Umbilical cord (tissue), 2 donors: ENCODE measurements around the gene JAZF1. TPM values are rescaled to one million over a fixed set of nuclear protein-coding genes. Genes with fewer than 3 reads are reported as not detected.
"Not testable (repeated sequence)": the region's sequence is repeated elsewhere in the genome, so short reads cannot be mapped to it uniquely, and the experiment has no call there.

Experiments
- DNase-seq: peaks from one replicate; pipeline ENCODE4 v3.0.0-alpha.2; 2015; ENCODE audit warnings: low spot score
- total RNA-seq: library from RNA; depleted of rRNA; stranded (reverse); fragments of >200 nt; gene quantifications from one replicate; pipeline ENCODE4 v1.2.3, GENCODE V29; 2014; ENCODE audit warnings: low replicate concordance; ENCODE audit not compliant: insufficient read depth

The JAZF1 gene
- total RNA-seq, 1 donor from 2014 or later, result 16.1 TPM

- no peak for DNase-seq
Measured at GRCh38 chr7:27914409-27914808, 266.2 kb downstream of the JAZF1 start.

- DNase-seq, result no peak
Measured at GRCh38 chr7:27912751-27913150, 267.8 kb downstream of the JAZF1 start.

- no peak for DNase-seq
Measured at GRCh38 chr7:27911920-27912319, 268.7 kb downstream of the JAZF1 start.

- no peak for DNase-seq
Measured at GRCh38 chr7:27910326-27910725, 270.3 kb downstream of the JAZF1 start.

GRCh38 chr7:27908534-27909165 is 271.9 kb downstream of the JAZF1 start:
- DNase-seq, result no peak

- no peak for DNase-seq
Measured at GRCh38 chr7:27906385-27907091, 274.1 kb downstream of the JAZF1 start.

GRCh38 chr7:27905951-27906350 is 274.6 kb downstream of the JAZF1 start:
- DNase-seq, result no peak

- DNase-seq, result peak; percentile 45
Measured at GRCh38 chr7:27901028-27901760, 279.4 kb downstream of the JAZF1 start.

- no peak for DNase-seq
Measured at GRCh38 chr7:27900006-27900405, 280.6 kb downstream of the JAZF1 start.

GRCh38 chr7:27899601-27900000 is 281.0 kb downstream of the JAZF1 start:
- DNase-seq, result no peak

- DNase-seq, result no peak
Measured at GRCh38 chr7:27897441-27897847, 283.2 kb downstream of the JAZF1 start.

GRCh38 chr7:27897001-27897400 is 283.6 kb downstream of the JAZF1 start:
- peak; percentile 39 for DNase-seq

- no peak for DNase-seq
Measured at GRCh38 chr7:27895551-27895950, 285.0 kb downstream of the JAZF1 start.

- DNase-seq, result no peak
Measured at GRCh38 chr7:27890205-27890849, 290.3 kb downstream of the JAZF1 start.

- DNase-seq, result no peak
Measured at GRCh38 chr7:27889800-27890199, 290.8 kb downstream of the JAZF1 start.

- DNase-seq, result no peak
Measured at GRCh38 chr7:27888736-27889135, 291.9 kb downstream of the JAZF1 start.

- DNase-seq, result not testable (repeated sequence)
Measured at GRCh38 chr7:27886710-27887109, 293.9 kb downstream of the JAZF1 start.

GRCh38 chr7:27885652-27886051 is 294.9 kb downstream of the JAZF1 start:
- peak; percentile 19 for DNase-seq

GRCh38 chr7:27883696-27884095 is 296.9 kb downstream of the JAZF1 start:
- no peak for DNase-seq

GRCh38 chr7:27876756-27877155 is 303.8 kb downstream of the JAZF1 start:
- DNase-seq, result no peak

- no peak for DNase-seq
Measured at GRCh38 chr7:27875832-27876231, 304.8 kb downstream of the JAZF1 start.

- no peak for DNase-seq
Measured at GRCh38 chr7:27875061-27875460, 305.5 kb downstream of the JAZF1 start.
